Thoracic aorta (tissue), 2 donors: ENCODE data around the gene RNU6-1. TPM values are rescaled to one million over a fixed set of nuclear protein-coding genes. Genes with fewer than 3 reads are reported as not detected.

Source experiments
- ATAC-seq: fragments of 150-250 bp; one replicate; pipeline ENCODE4 v1.8.0; 2017; ENCODE audit warnings: low read depth; ENCODE audit not compliant: insufficient number of reproducible peaks, low FRiP score
- DNase-seq: peaks from one replicate; pipeline ENCODE4 v3.0.0-alpha.2; 2020; ENCODE audit warnings: low spot score
- H3K27ac ChIP-seq, 2 donors: fragments of 200-600 bp; sonication (generic); 1 replicate in 1 of 2; 2 replicates in 1 of 2; pipeline ENCODE4 v1.5.1; 2016; ENCODE audit warnings: mild to moderate bottlenecking in 2 of 2, moderate library complexity in 2 of 2
- H3K27me3 ChIP-seq: fragments of 200-600 bp; sonication (generic); replicated peaks from 2 replicates; pipeline ENCODE4 v1.6.0; 2016; ENCODE audit warnings: mild to moderate bottlenecking; ENCODE audit not compliant: insufficient read depth
- H3K36me3 ChIP-seq: fragments of 200-600 bp; sonication (generic); one replicate; pipeline ENCODE4 v1.5.1; 2016
- H3K4me1 ChIP-seq, 2 donors: fragments of 200-600 bp; sonication (generic); 1 replicate in 1 of 2; 2 replicates in 1 of 2; pipeline versions ENCODE4 v1.5.1 to v1.6.0; 2016; ENCODE audit warnings: low read depth in 2 of 2, mild to moderate bottlenecking in 1 of 2; ENCODE audit not compliant: control insufficient read depth in 1 of 2
- H3K4me3 ChIP-seq: fragments of 200-600 bp; sonication (generic); 2 replicates; pipeline ENCODE4 v1.5.1; 2016; ENCODE audit warnings: mild to moderate bottlenecking
- H3K9me3 ChIP-seq: fragments of 200-600 bp; sonication (generic); 2 replicates; pipeline ENCODE4 v1.5.1; 2016
- CTCF ChIP-seq: fragments of 200-600 bp; sonication (generic); IDR thresholded peaks from one replicate; pipeline ENCODE4 v1.5.1; 2019; ENCODE audit warnings: antibody characterized with exemption
- total RNA-seq, 2 donors: library from RNA; depleted of rRNA; stranded (reverse); fragments of >200 nt; gene quantifications; one replicate each; pipeline versions ENCODE4 v1.1.0 to v1.2.3, GENCODE V29; 2016

Gene RNU6-1
- total RNA-seq, 2 donors from 2014 or later = not detected

- no peaks in the 10 kb centered on the region for H3K27me3 ChIP-seq
- H3K9me3 ChIP-seq = no peaks in the 10 kb centered on the region
- no peak overlapping the region for H3K4me3 ChIP-seq
- H3K27ac ChIP-seq = no peak overlapping the region
- H3K4me1 ChIP-seq = no peaks in the 10 kb centered on the region
- TF ChIP-seq CTCF = no peak
- ATAC-seq (no peak), DNase-seq (no peak)
- H3K36me3 ChIP-seq = peaks cover 4% of the 10 kb centered on the region
Observed at GRCh38 chr15:67803996-67804843, 35.6 kb downstream of the RNU6-1 start.

GRCh38 chr15:67803299-67803698 is 36.5 kb downstream of the RNU6-1 start:
- H3K4me3 ChIP-seq = no peak overlapping the region
- no peaks in the 10 kb centered on the region for H3K9me3 ChIP-seq
- peaks cover 4% of the 10 kb centered on the region for H3K36me3 ChIP-seq
- no peak for TF ChIP-seq CTCF
- no peaks in the 10 kb centered on the region for H3K4me1 ChIP-seq
- ATAC-seq (no peak), DNase-seq (no peak)
- H3K27ac ChIP-seq = no peak overlapping the region
- H3K27me3 ChIP-seq = no peaks in the 10 kb centered on the region

GRCh38 chr15:67801926-67802914 is 37.6 kb downstream of the RNU6-1 start:
- ATAC-seq (no peak), DNase-seq (no peak)
- TF ChIP-seq CTCF = no peak
- no peaks in the 10 kb centered on the region for H3K27me3 ChIP-seq
- H3K4me1 ChIP-seq = no peaks in the 10 kb centered on the region
- peaks cover 4% of the 10 kb centered on the region for H3K36me3 ChIP-seq
- H3K4me3 ChIP-seq = no peak overlapping the region
- no peaks in the 10 kb centered on the region for H3K9me3 ChIP-seq
- no peak overlapping the region for H3K27ac ChIP-seq

GRCh38 chr15:67801142-67801541 is 38.7 kb downstream of the RNU6-1 start:
- DNase-seq (no peak), ATAC-seq (no peak)
- Histone ChIP-seq H3K27me3 (no peaks in the 10 kb centered on the region), H3K9me3 (no peaks in the 10 kb centered on the region), H3K36me3 (peaks cover 2% of the 10 kb centered on the region), H3K27ac (no peak overlapping the region), H3K4me1 (no peaks in the 10 kb centered on the region), H3K4me3 (no peak overlapping the region)
- TF ChIP-seq CTCF = no peak

GRCh38 chr15:67799801-67800205 is 40.0 kb downstream of the RNU6-1 start:
- H3K9me3 ChIP-seq = peaks cover 5% of the 10 kb centered on the region
- ATAC-seq = no peak
- no peaks in the 10 kb centered on the region for H3K27me3 ChIP-seq
- no peak overlapping the region for H3K4me3 ChIP-seq
- no peak overlapping the region for H3K27ac ChIP-seq
- no peak for TF ChIP-seq CTCF
- no peaks in the 10 kb centered on the region for H3K4me1 ChIP-seq
- DNase-seq = no peak
- H3K36me3 ChIP-seq = no peaks in the 10 kb centered on the region
